Measurements from ENCODE around the gene GOT2. TPM values are rescaled to one million over a fixed set of nuclear protein-coding genes. Genes with fewer than 3 reads are reported as not detected.

The GOT2 gene
- total RNA-seq, 4 donors from 2014 or later: 47.5 to 63.6 (median 57.6) TPM

- TF ChIP-seq POLR2A (IDR thresholded peaks at IDR 0.05) (no peak), CTCF (IDR thresholded peaks at IDR 0.05) (no peak)
- no peak overlapping the region for H3K4me3 ChIP-seq (ENCODE audit: low read depth, poor library complexity, severe bottlenecking)
- DNase-seq (ENCODE audit: low spot score in 2 of 2): no peak
- intact Hi-C loops (cut with DNase I; ENCODE audit: low total_unique reads): no loop called here
- WGBS, 2 donors: 90% methylated on average over 9 of the region's 9 CpGs
Observed at GRCh38 chr16:58727796-58728568, 6.1 kb downstream of the GOT2 start.

GRCh38 chr16:58727028-58727781 is 6.9 kb downstream of the GOT2 start:
- TF ChIP-seq POLR2A (IDR thresholded peaks at IDR 0.05) (no peak), CTCF (IDR thresholded peaks at IDR 0.05) (no peak)
- no peak for DNase-seq (ENCODE audit: low spot score in 2 of 2)
- no peak overlapping the region for H3K4me3 ChIP-seq (ENCODE audit: low read depth, poor library complexity, severe bottlenecking)
- WGBS, 2 donors: 84 to 90% methylated on average over 9 of the region's 9 CpGs
- intact Hi-C loops (cut with DNase I; ENCODE audit: low total_unique reads): no loop called here

- intact Hi-C loops (cut with DNase I; ENCODE audit: low total_unique reads): no loop called here
- no peak for DNase-seq (ENCODE audit: low spot score in 2 of 2)
- TF ChIP-seq CTCF (IDR thresholded peaks at IDR 0.05) (no peak), POLR2A (IDR thresholded peaks at IDR 0.05) (no peak)
- H3K4me3 ChIP-seq (ENCODE audit: low read depth, poor library complexity, severe bottlenecking): no peak overlapping the region
- 44 to 97% methylated on average over 3 of the region's 3 CpGs for WGBS, 2 donors
Observed at GRCh38 chr16:58723109-58723508, 11.0 kb downstream of the GOT2 start.

- TF ChIP-seq CTCF (IDR thresholded peaks at IDR 0.05) (no peak), POLR2A (IDR thresholded peaks at IDR 0.05) (no peak)
- intact Hi-C loops (cut with DNase I; ENCODE audit: low total_unique reads): no loop called here
- 94 to 95% methylated on average over 13 of the region's 13 CpGs for WGBS, 2 donors
- H3K4me3 ChIP-seq (ENCODE audit: low read depth, poor library complexity, severe bottlenecking): no peak overlapping the region
- no peak for DNase-seq (ENCODE audit: low spot score in 2 of 2)
Observed at GRCh38 chr16:58717994-58718393, 16.1 kb downstream of the GOT2 start.

- intact Hi-C loops (cut with DNase I; ENCODE audit: low total_unique reads): no loop called here
- TF ChIP-seq POLR2A (IDR thresholded peaks at IDR 0.05): no peak
- TF ChIP-seq CTCF (IDR thresholded peaks at IDR 0.05): no peak
- DNase-seq (ENCODE audit: low spot score in 2 of 2): no peak
- WGBS, 2 donors: 94 to 95% methylated on average over 8 of the region's 8 CpGs
- H3K4me3 ChIP-seq (ENCODE audit: low read depth, poor library complexity, severe bottlenecking): no peak overlapping the region
Observed at GRCh38 chr16:58716468-58716867, 17.6 kb downstream of the GOT2 start.

All from lower leg skin (tissue), 4 donors.